HepG2 (cell line): ENCODE results near the gene CPA5. TPM values are rescaled to one million over a fixed set of nuclear protein-coding genes. Genes with fewer than 3 reads are reported as not detected.

ENCODE experiments used
- ATAC-seq: fragments of 200-7000 bp; cut with Tn5 transposase; 3 replicates; pipeline ENCODE4 v1.9.1; 2020; ENCODE audit warnings: mild to moderate bottlenecking, moderate library complexity
- BruUV-seq: library from RNA; stranded (reverse); fragments of 400-500 nt; replicated peaks from 2 replicates; lab custom pipeline; 2021; lab: Mats Ljungman, UMichigan
- CTCF ChIA-PET: fragments of 300-600 bp; formaldehyde crosslinking; extraction: SDS; loops from one replicate; lab custom pipeline; 2021; ENCODE audit warnings: low total read pairs, inconsistent platforms, low intra/inter-chr PET ratio; lab: Yijun Ruan, JAX
- POLR2A ChIA-PET: fragments of 350-600 bp; sonication (Branson Sonifier 250); formaldehyde crosslinking; loops from one replicate; lab custom pipeline; 2020; ENCODE audit warnings: antibody characterized with exemption, inconsistent platforms; lab: Yijun Ruan, JAX
- DNase-seq: peaks from one replicate; pipeline ENCODE4 v3.0.0-alpha.2; 2015; ENCODE audit warnings: low spot score
- FAIRE-seq: peaks from 3 replicates; lab custom pipeline; 2011; peaks lifted over from hg19 to GRCh38; lab: Jason Lieb, UNC
- H2AFZ ChIP-seq: one replicate; pipeline ENCODE4 v1.6.1; 2011; ENCODE audit warnings: low read length, inconsistent platforms
- H3K27ac ChIP-seq: fragments of 300-600 bp; 3 replicates; pipeline ENCODE4 v1.8.0; 2011; ENCODE audit warnings: mixed run types, mild to moderate bottlenecking, mixed read lengths, low read length, inconsistent platforms; ENCODE audit not compliant: insufficient read depth; ENCODE audit errors: extremely low read length
- H3K27me3 ChIP-seq, 2 experiments: fragments of 200-600 bp in 1 of 2; 2 replicates in 1 of 2; 3 replicates in 1 of 2; pipeline versions ENCODE4 v1.6.0 to v1.8.0; 2011; ENCODE audit warnings: low read length in 2 of 2, mild to moderate bottlenecking in 2 of 2, moderate library complexity in 2 of 2, inconsistent platforms in 1 of 2; ENCODE audit not compliant: insufficient read depth in 2 of 2, control insufficient read depth in 1 of 2
- H3K36me3 ChIP-seq, 2 experiments: fragments of 200-600 bp in 1 of 2; replicated peaks in 1 of 2; 2 replicates in 1 of 2; 3 replicates in 1 of 2; pipeline versions ENCODE4 v1.5.1 to v1.8.0; 2011; ENCODE audit warnings: low read length in 2 of 2, inconsistent platforms in 1 of 2; ENCODE audit not compliant: insufficient read depth in 2 of 2, control insufficient read depth in 1 of 2
- H3K4me1 ChIP-seq: 2 replicates; pipeline ENCODE4 v1.5.1; 2012; ENCODE audit warnings: low read length, inconsistent platforms; ENCODE audit not compliant: insufficient read depth
- H3K4me2 ChIP-seq: 2 replicates; pipeline ENCODE4 v1.6.0; 2011; ENCODE audit warnings: low read depth, low read length, inconsistent platforms
- H3K4me3 ChIP-seq, 3 experiments: fragments of 200-600 bp in 1 of 3; sonication (generic), shearing (Covaris generic) in 1 of 3; replicated peaks in 1 of 3; 2 replicates each; pipeline ENCODE4 v1.5.1; 2011 to 2016; ENCODE audit warnings: low read length in 3 of 3, inconsistent platforms in 2 of 3, low read depth in 2 of 3, mild to moderate bottlenecking in 2 of 3, control low read depth in 1 of 3, mixed read lengths in 1 of 3; ENCODE audit not compliant: insufficient read depth in 1 of 3
- H3K79me2 ChIP-seq: one replicate; pipeline ENCODE4 v1.6.1; 2011; ENCODE audit warnings: low read length, inconsistent platforms; ENCODE audit not compliant: insufficient read depth
- H3K9ac ChIP-seq: 2 replicates; pipeline ENCODE4 v1.6.0; 2011; ENCODE audit warnings: mild to moderate bottlenecking, low read depth, low read length, inconsistent platforms; ENCODE audit not compliant: insufficient read depth
- H3K9me3 ChIP-seq: 2 replicates; pipeline ENCODE4 v1.5.1; 2012; ENCODE audit warnings: mild to moderate bottlenecking, low read length
- H4K20me1 ChIP-seq: 2 replicates; pipeline ENCODE4 v1.6.0; 2011; ENCODE audit warnings: inconsistent platforms, mild to moderate bottlenecking, low read length, moderate library complexity; ENCODE audit not compliant: insufficient read depth
- GATAD1 ChIP-seq: IDR thresholded peaks from 2 replicates; pipeline ENCODE4 v1.6.1; 2016; ENCODE audit warnings: missing genetic modification reagents, missing compliant biosample characterization
- KLF15 ChIP-seq: sonication (generic); formaldehyde crosslinking; IDR thresholded peaks from 2 replicates; pipeline ENCODE4 v1.8.1; 2023; ENCODE audit warnings: borderline replicate concordance, mild to moderate bottlenecking, inconsistent platforms, missing genetic modification reagents, mixed read lengths
- MTA1 ChIP-seq: sonication (generic); formaldehyde crosslinking; IDR thresholded peaks from 2 replicates; pipeline ENCODE4 v1.4.0; 2020; ENCODE audit warnings: missing genetic modification reagents, mild to moderate bottlenecking, borderline replicate concordance
- PRMT3 ChIP-seq: sonication (generic); formaldehyde crosslinking; IDR thresholded peaks from 2 replicates; pipeline ENCODE4 v1.8.1; 2022; ENCODE audit warnings: low read depth, mild to moderate bottlenecking, moderate library complexity, missing genetic modification reagents, borderline replicate concordance
- SAP130 ChIP-seq: IDR thresholded peaks from 2 replicates; pipeline ENCODE4 v1.6.1; 2016; ENCODE audit warnings: low read depth
- XRCC5 ChIP-seq: fragments of 200-400 bp; formaldehyde crosslinking; optimal IDR thresholded peaks from 2 replicates; pipeline ENCODE3; 2017; ENCODE audit warnings: mild to moderate bottlenecking, low read length
- ZFP36L1 ChIP-seq: sonication (generic); formaldehyde crosslinking; IDR thresholded peaks from 2 replicates; pipeline ENCODE4 v1.8.0; 2022; ENCODE audit warnings: mild to moderate bottlenecking, missing genetic modification reagents, moderate library complexity
- ZNF335 ChIP-seq: sonication (generic); formaldehyde crosslinking; IDR thresholded peaks from 2 replicates; pipeline ENCODE4 v1.4.0; 2020; ENCODE audit warnings: missing genetic modification reagents
- ZNF570 ChIP-seq: sonication (generic); formaldehyde crosslinking; IDR thresholded peaks from 2 replicates; pipeline ENCODE4 v1.4.0; 2020; ENCODE audit warnings: mild to moderate bottlenecking, missing genetic modification reagents, borderline replicate concordance
- ZNF749 ChIP-seq: sonication (generic); formaldehyde crosslinking; IDR thresholded peaks from 2 replicates; pipeline ENCODE4 v1.8.0; 2022; ENCODE audit warnings: mild to moderate bottlenecking, missing genetic modification reagents, moderate library complexity, borderline replicate concordance
- WGBS: methylation state at CpG from one replicate; pipeline ENCODE4 v1.1.6; 2017; ENCODE audit warnings: low lambda C conversion rate; 5-methylcytosine and 5-hydroxymethylcytosine counted together
- in situ Hi-C: cut with HindIII; loops from 2 replicates; pipeline ENCODE4 v1.10.0; 2017; ENCODE audit warnings: low pct_unique_long_range_greater_than_20kb; ENCODE audit not compliant: extremely low pct_ligation_motif_present
- intact Hi-C: fragments of 100-400 bp; cut with micrococcal nuclease; formaldehyde crosslinking; loops from one replicate; pipeline ENCODE4 v1.10.0; 2022; ENCODE audit not compliant: unreplicated experiment
- polyA plus RNA-seq, 8 experiments: library from polyadenylated mRNA; depleted of rRNA in 3 of 8; stranded (reverse) in 7 of 8; unstranded in 1 of 8; fragments of >200 nt; fragmentation: Illumina TruSeq in 4 of 8; extraction: Trizol in 4 of 8; gene quantifications; 2 replicates each; pipeline versions ENCODE4 v1.2.1 to v1.2.3, GENCODE V29; 2011 to 2016; ENCODE audit warnings: low read depth in 4 of 8, missing spikeins in 1 of 8, mixed read lengths in 1 of 8; ENCODE audit not compliant: insufficient read depth in 1 of 8
- total RNA-seq, 5 experiments: library from RNA; depleted of rRNA; stranded (reverse); fragments of >200 nt; fragmentation: Illumina TruSeq; extraction: Trizol; gene quantifications; 2 replicates each; pipeline ENCODE4 v1.2.3, GENCODE V29; 2016; ENCODE audit warnings: low read depth in 1 of 5
- TF ChIP-seq, protein P1 (sequence below): sonication (generic); formaldehyde crosslinking; IDR thresholded peaks from 2 replicates; pipeline ENCODE4 v1.4.0; 2020; ENCODE audit warnings: mild to moderate bottlenecking, low read depth, missing genetic modification reagents

CPA5 gene
- total and polyA plus RNA-seq, 2 of the 13 experiments (the other 11 are each of a cell fraction or from before 2014, with no cell fraction given), result 0.48 TPM; not detected in 1

DNA sequence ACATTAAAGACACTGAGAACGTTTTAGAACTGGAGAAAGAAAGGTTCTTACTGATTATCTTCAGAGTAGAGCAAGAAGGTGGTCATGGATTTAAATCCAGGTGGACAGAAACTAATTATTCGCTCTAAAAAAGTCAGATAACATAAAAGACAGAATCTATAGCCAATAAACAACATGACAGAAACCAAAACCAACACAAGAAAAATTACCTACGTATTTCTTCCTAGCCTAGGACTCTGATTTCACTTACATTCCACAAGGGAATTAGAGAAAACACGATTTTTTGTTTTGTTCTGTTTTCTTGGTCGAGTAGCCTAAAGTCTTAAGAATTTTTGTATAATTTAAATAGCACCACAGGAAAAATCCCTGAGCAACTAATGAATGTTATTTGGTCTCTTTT lies 50.8 kb downstream of the CPA5 start (continued):
- no peak for TF ChIP-seq KLF15 (CRISPR knock-in tag)
- TF ChIP-seq PRMT3, result no peak
- no peak for TF ChIP-seq XRCC5
- TF ChIP-seq GATAD1 (CRISPR knock-in tag), result no peak

- POLR2A ChIA-PET, result no interaction called here
- 31% methylated on average over 3 of the region's 3 CpGs for WGBS
Measured at GRCh38 chr7:130396109-130396508, 51.5 kb downstream of the CPA5 start.

More at GRCh38 chr7:130396109-130396508, 51.5 kb downstream of the CPA5 start:
- CTCF ChIA-PET, result no interaction called here
- ATAC-seq, result no peak
- TF ChIP-seq, protein P1, sequence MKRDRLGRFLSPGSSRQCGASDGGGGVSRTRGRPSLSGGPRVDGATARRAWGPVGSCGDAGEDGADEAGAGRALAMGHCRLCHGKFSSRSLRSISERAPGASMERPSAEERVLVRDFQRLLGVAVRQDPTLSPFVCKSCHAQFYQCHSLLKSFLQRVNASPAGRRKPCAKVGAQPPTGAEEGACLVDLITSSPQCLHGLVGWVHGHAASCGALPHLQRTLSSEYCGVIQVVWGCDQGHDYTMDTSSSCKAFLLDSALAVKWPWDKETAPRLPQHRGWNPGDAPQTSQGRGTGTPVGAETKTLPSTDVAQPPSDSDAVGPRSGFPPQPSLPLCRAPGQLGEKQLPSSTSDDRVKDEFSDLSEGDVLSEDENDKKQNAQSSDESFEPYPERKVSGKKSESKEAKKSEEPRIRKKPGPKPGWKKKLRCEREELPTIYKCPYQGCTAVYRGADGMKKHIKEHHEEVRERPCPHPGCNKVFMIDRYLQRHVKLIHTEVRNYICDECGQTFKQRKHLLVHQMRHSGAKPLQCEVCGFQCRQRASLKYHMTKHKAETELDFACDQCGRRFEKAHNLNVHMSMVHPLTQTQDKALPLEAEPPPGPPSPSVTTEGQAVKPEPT (CRISPR knock-in tag), result no peak
- no peak for TF ChIP-seq ZNF335
- no peak for TF ChIP-seq ZNF749 (CRISPR knock-in tag)
- no peak for TF ChIP-seq ZNF570 (CRISPR knock-in tag)
- TF ChIP-seq SAP130 (CRISPR knock-in tag), result no peak
- TF ChIP-seq ZFP36L1 (CRISPR knock-in tag), result no peak
- no peak for TF ChIP-seq MTA1
- TF ChIP-seq, all 625 proteins: peak for 0
- no TSS peak for BruUV-seq
- Histone ChIP-seq H3K4me2 (no peak overlapping the region), H4K20me1 (no peaks in the 10 kb centered on the region), H3K79me2 (no peaks in the 10 kb centered on the region), H2AFZ (no peak overlapping the region), H3K4me1 (no peaks in the 10 kb centered on the region), H3K27me3 (no peaks in the 10 kb centered on the region), H3K27ac (no peak overlapping the region), H3K4me3 (no peak overlapping the region), H3K36me3 (no peaks in the 10 kb centered on the region), H3K9ac (no peak overlapping the region), H3K9me3 (no peaks in the 10 kb centered on the region)
- in situ Hi-C loops, result no loop called here
- FAIRE-seq, result no peak
- DNase-seq, result no peak
- intact Hi-C loops, result no loop called here
